WERI-Rb-1 (cell line): ENCODE data around the gene EHD3.

Experiments used
- DNase-seq: peaks from one replicate; pipeline ENCODE4 v3.0.0-alpha.2; 2020
- H3K27ac ChIP-seq: fragments of 250-450 bp; sonication (Bioruptor Pico); 2 replicates; pipeline ENCODE4 v1.5.1; 2020; ENCODE audit warnings: mild to moderate bottlenecking, moderate library complexity
- H3K27me3 ChIP-seq: fragments of 250-450 bp; sonication (Bioruptor Pico); 2 replicates; pipeline ENCODE4 v1.5.1; 2021; ENCODE audit warnings: mild to moderate bottlenecking, low read depth, moderate library complexity; ENCODE audit not compliant: insufficient read depth, severe bottlenecking
- H3K36me3 ChIP-seq: fragments of 250-450 bp; sonication (Bioruptor Pico); 2 replicates; pipeline ENCODE4 v1.5.1; 2020; ENCODE audit warnings: mild to moderate bottlenecking, moderate library complexity
- H3K4me3 ChIP-seq: 2 replicates; pipeline ENCODE4 v1.5.1; 2011; ENCODE audit warnings: low read depth, mild to moderate bottlenecking, control low read depth, low read length
- H3K9me3 ChIP-seq: fragments of 250-450 bp; sonication (Bioruptor Pico); 2 replicates; pipeline ENCODE4 v1.5.1; 2021; ENCODE audit warnings: mild to moderate bottlenecking, moderate library complexity; ENCODE audit not compliant: severe bottlenecking
- CTCF ChIP-seq: IDR thresholded peaks from 2 replicates; pipeline ENCODE4 v1.5.1; 2011; ENCODE audit warnings: low read depth, mild to moderate bottlenecking, control low read depth, inconsistent platforms, low read length

Gene EHD3

GRCh38 chr2:31256611-31257382 lies 22.8 kb downstream of the EHD3 start:
- peak overlapping the region; percentile 76 for H3K27ac ChIP-seq

GRCh38 chr2:31258351-31258750 lies 24.4 kb downstream of the EHD3 start:
- no peak for DNase-seq
- Histone ChIP-seq H3K9me3 (no peaks in the 10 kb centered on the region), H3K27me3 (no peaks in the 10 kb centered on the region), H3K27ac (no peak overlapping the region), H3K4me3 (no peak overlapping the region), H3K36me3 (no peaks in the 10 kb centered on the region)
- no peak for TF ChIP-seq CTCF

More at GRCh38 chr2:31256611-31257382, 22.8 kb downstream of the EHD3 start:
- no peaks in the 10 kb centered on the region for H3K9me3 ChIP-seq
- TF ChIP-seq CTCF, result no peak
- DNase-seq, result peak; percentile 86
- no peak overlapping the region for H3K4me3 ChIP-seq
- H3K36me3 ChIP-seq, result no peaks in the 10 kb centered on the region
- no peaks in the 10 kb centered on the region for H3K27me3 ChIP-seq

- no peaks in the 10 kb centered on the region for H3K27me3 ChIP-seq
- no peaks in the 10 kb centered on the region for H3K9me3 ChIP-seq
- DNase-seq, result no peak
Observed at GRCh38 chr2:31259075-31259474, 25.1 kb downstream of the EHD3 start.

GRCh38 chr2:31260870-31261269 lies 26.9 kb downstream of the EHD3 start:
- no peak for TF ChIP-seq CTCF
- H3K27me3 ChIP-seq, result no peaks in the 10 kb centered on the region
- H3K9me3 ChIP-seq, result no peaks in the 10 kb centered on the region
- no peaks in the 10 kb centered on the region for H3K36me3 ChIP-seq
- no peak overlapping the region for H3K4me3 ChIP-seq
- DNase-seq, result no peak
- H3K27ac ChIP-seq, result no peak overlapping the region

More at GRCh38 chr2:31259075-31259474, 25.1 kb downstream of the EHD3 start:
- Histone ChIP-seq H3K4me3 (no peak overlapping the region), H3K27ac (no peak overlapping the region), H3K36me3 (no peaks in the 10 kb centered on the region)
- no peak for TF ChIP-seq CTCF

GRCh38 chr2:31263636-31264190 lies 29.8 kb downstream of the EHD3 start:
- no peak for DNase-seq
- Histone ChIP-seq H3K27ac (no peak overlapping the region), H3K9me3 (no peaks in the 10 kb centered on the region), H3K4me3 (no peak overlapping the region), H3K36me3 (no peaks in the 10 kb centered on the region), H3K27me3 (no peaks in the 10 kb centered on the region)
- TF ChIP-seq CTCF, result 0 out of 2 replicates have a peak, but pooled peaks have one; percentile 33
